B cell (primary cell): ENCODE data around the gene EFEMP1.

Experiments used
- CTCF ChIP-seq: fragments of 200-600 bp; IDR thresholded peaks from one replicate; pipeline ENCODE4 v1.8.0; 2022; ENCODE audit warnings: antibody characterized with exemption, mild to moderate bottlenecking
- EZH2 ChIP-seq: IDR thresholded peaks from 2 replicates; pipeline ENCODE4 v1.6.1; 2012; ENCODE audit warnings: borderline replicate concordance, low read depth, mild to moderate bottlenecking, moderate library complexity, low read length; ENCODE audit not compliant: insufficient read depth, poor library complexity, severe bottlenecking

GRCh38 chr2:55869637-55870325, 53.8 kb downstream of the EFEMP1 start:
- TF ChIP-seq CTCF, result no peak
- no peak for TF ChIP-seq EZH2
